OCI-LY3 (cell line): ENCODE measurements around the gene CELF2.

Experiments
- CTCF ChIP-seq: fragments of 200-600, 300-600 bp; sonication (generic); IDR thresholded peaks from 2 replicates; pipeline ENCODE4 v1.5.1; 2014; ENCODE audit warnings: antibody characterized with exemption, low read length, low read depth
- EZH2phosphoT487 ChIP-seq: fragments of 200-600 bp; shearing (Covaris generic); IDR thresholded peaks from 2 replicates; pipeline ENCODE4 v1.6.1; 2018; ENCODE audit warnings: antibody characterized with exemption, mixed run types, low read depth

GRCh38 chr10:11093771-11094736 lies 76.4 kb downstream of the CELF2 start:
- TF ChIP-seq CTCF (no peak), EZH2phosphoT487 (no peak)
